Brain microvascular endothelial cell (primary cell): ENCODE data around the gene HPS5.

Source experiments
- DNase-seq: peaks from one replicate; pipeline ENCODE4 v3.0.0-alpha.2; 2020
- H3K27ac ChIP-seq: fragments of 250-450 bp; sonication (Bioruptor Pico); 2 replicates; pipeline ENCODE4 v1.5.1; 2020; ENCODE audit warnings: mild to moderate bottlenecking, moderate library complexity
- H3K27me3 ChIP-seq: fragments of 250-450 bp; sonication (Bioruptor Pico); replicated peaks from 2 replicates; pipeline ENCODE4 v1.5.1; 2020; ENCODE audit warnings: mild to moderate bottlenecking
- H3K36me3 ChIP-seq: fragments of 250-450 bp; sonication (Bioruptor Pico); replicated peaks from 2 replicates; pipeline ENCODE4 v1.5.1; 2020; ENCODE audit warnings: mild to moderate bottlenecking
- H3K4me3 ChIP-seq: 2 replicates; pipeline ENCODE4 v1.5.1; 2011; ENCODE audit warnings: low read depth, mild to moderate bottlenecking, control low read depth, low read length, moderate library complexity
- CTCF ChIP-seq: IDR thresholded peaks from 2 replicates; pipeline ENCODE4 v1.5.1; 2011; ENCODE audit warnings: low read depth, mild to moderate bottlenecking, moderate library complexity, low read length, control low read depth, inconsistent platforms; ENCODE audit errors: missing control alignments
- in situ Hi-C: cut with HindIII; loops from 2 replicates; pipeline ENCODE4 v1.10.0; 2017; ENCODE audit warnings: low sequenced_read_pairs, low pct_ligation_motif_present

Gene HPS5

GRCh38 chr11:18309691-18310090 lies 12.2 kb downstream of the HPS5 start:
- no peak for TF ChIP-seq CTCF
- no peak overlapping the region for H3K4me3 ChIP-seq
- H3K27ac ChIP-seq = no peak overlapping the region
- peaks cover 9% of the 10 kb centered on the region for H3K36me3 ChIP-seq
- no peak for DNase-seq
- in situ Hi-C loops = no loop called here
- H3K27me3 ChIP-seq = no peaks in the 10 kb centered on the region

GRCh38 chr11:18308242-18308641 lies 13.7 kb downstream of the HPS5 start:
- in situ Hi-C loops = no loop called here
- TF ChIP-seq CTCF = no peak
- Histone ChIP-seq H3K36me3 (peaks cover 10% of the 10 kb centered on the region), H3K4me3 (no peak overlapping the region), H3K27ac (no peak overlapping the region), H3K27me3 (no peaks in the 10 kb centered on the region)
- no peak for DNase-seq

GRCh38 chr11:18307461-18308139 lies 14.3 kb downstream of the HPS5 start:
- Histone ChIP-seq H3K4me3 (no peak overlapping the region), H3K27me3 (no peaks in the 10 kb centered on the region), H3K27ac (no peak overlapping the region), H3K36me3 (peaks cover 10% of the 10 kb centered on the region)
- in situ Hi-C loops = no loop called here
- no peak for DNase-seq
- TF ChIP-seq CTCF = no peak

GRCh38 chr11:18304745-18305144 lies 17.2 kb downstream of the HPS5 start:
- no peaks in the 10 kb centered on the region for H3K27me3 ChIP-seq
- in situ Hi-C loops = no loop called here
- H3K27ac ChIP-seq = no peak overlapping the region
- H3K36me3 ChIP-seq = peaks cover 12% of the 10 kb centered on the region
- TF ChIP-seq CTCF = no peak
- H3K4me3 ChIP-seq = no peak overlapping the region
- DNase-seq = no peak

GRCh38 chr11:18299721-18300120 lies 22.2 kb downstream of the HPS5 start:
- H3K27ac ChIP-seq = no peak overlapping the region
- TF ChIP-seq CTCF = no peak
- in situ Hi-C loops = no loop called here
- H3K36me3 ChIP-seq = peaks cover 33% of the 10 kb centered on the region
- no peak for DNase-seq
- H3K27me3 ChIP-seq = no peaks in the 10 kb centered on the region
- no peak overlapping the region for H3K4me3 ChIP-seq

GRCh38 chr11:18295316-18295715 lies 26.6 kb downstream of the HPS5 start:
- in situ Hi-C loops = no loop called here
- DNase-seq = no peak
- no peak for TF ChIP-seq CTCF
- Histone ChIP-seq H3K36me3 (peaks cover 55% of the 10 kb centered on the region), H3K4me3 (no peak overlapping the region), H3K27ac (no peak overlapping the region), H3K27me3 (no peaks in the 10 kb centered on the region)
